Neural progenitor cell (in vitro differentiated cells): Measurements from ENCODE around the gene MORN1.

Experiments
- CTCF ChIP-seq: fragments of 200-600 bp; sonication (generic); IDR thresholded peaks from 2 replicates; pipeline ENCODE4 v1.5.1; 2017; ENCODE audit warnings: antibody characterized with exemption, mild to moderate bottlenecking
- EZH2 ChIP-seq: fragments of 200-600 bp; sonication (generic); IDR thresholded peaks from 2 replicates; pipeline ENCODE4 v1.6.1; 2017; ENCODE audit warnings: antibody characterized with exemption, mild to moderate bottlenecking, moderate library complexity

- TF ChIP-seq CTCF (no peak), EZH2 (no peak)
Observed at GRCh38 chr1:2310332-2311183, 80.8 kb downstream of the MORN1 start.
